GM19324 (cell line): Measurements from ENCODE around the gene EML1.

Experiments used
- ATAC-seq: cut with Tn5 transposase; IDR thresholded peaks from one replicate; pipeline ENCODE4 v1.9.1; 2021; ENCODE audit warnings: mild to moderate bottlenecking, moderate library complexity; ENCODE audit not compliant: unreplicated experiment, low FRiP score

Gene EML1

GRCh38 chr14:99951085-99951484 lies 157.9 kb downstream of the EML1 start:
- ATAC-seq = no peak

- no peak for ATAC-seq
Observed at GRCh38 chr14:99952039-99952438, 158.8 kb downstream of the EML1 start.

GRCh38 chr14:99952453-99952852 lies 159.2 kb downstream of the EML1 start:
- no peak for ATAC-seq

GRCh38 chr14:99955826-99956455 lies 162.7 kb downstream of the EML1 start:
- ATAC-seq = no peak

GRCh38 chr14:99958380-99958779 lies 165.2 kb downstream of the EML1 start:
- ATAC-seq = no peak

GRCh38 chr14:99961826-99962518 lies 168.8 kb downstream of the EML1 start:
- ATAC-seq = no peak

GRCh38 chr14:99964979-99965378 lies 171.8 kb downstream of the EML1 start:
- no peak for ATAC-seq

GRCh38 chr14:99966037-99966835 lies 173.0 kb downstream of the EML1 start:
- ATAC-seq = no peak

GRCh38 chr14:99966912-99967311 lies 173.7 kb downstream of the EML1 start:
- ATAC-seq = no peak

- no peak for ATAC-seq
Observed at GRCh38 chr14:99968191-99968920, 175.1 kb downstream of the EML1 start.

GRCh38 chr14:99968941-99969340 lies 175.7 kb downstream of the EML1 start:
- ATAC-seq = no peak

- no peak for ATAC-seq
Observed at GRCh38 chr14:99969673-99970322, 176.6 kb downstream of the EML1 start.

- ATAC-seq = peak; percentile 62
Observed at GRCh38 chr14:99971087-99971940, 178.1 kb downstream of the EML1 start.

GRCh38 chr14:99971941-99972747 lies 178.9 kb downstream of the EML1 start:
- ATAC-seq = peak; percentile 25

- ATAC-seq = no peak
Observed at GRCh38 chr14:99972748-99973466, 179.7 kb downstream of the EML1 start.

- no peak for ATAC-seq
Observed at GRCh38 chr14:99975190-99975589, 182.0 kb downstream of the EML1 start.

GRCh38 chr14:99976021-99976420 lies 182.8 kb downstream of the EML1 start:
- ATAC-seq = no peak

- no peak for ATAC-seq
Observed at GRCh38 chr14:99976681-99977080, 183.5 kb downstream of the EML1 start.
